Activated CD8-positive, alpha-beta T cell treated with anti-CD3 and anti-CD28 coated beads for 36 hours (primary cell): ENCODE measurements around the gene COPZ1. TPM values are rescaled to one million over a fixed set of nuclear protein-coding genes. Genes with fewer than 3 reads are reported as not detected.

ENCODE experiments used
- ATAC-seq: fragments of 200-7000 bp; cut with Tn5 transposase; one replicate; pipeline ENCODE4 v1.10.0; 2021; ENCODE audit warnings: mild to moderate bottlenecking, moderate library complexity
- CTCF ChIA-PET: fragments of 350-600 bp; sonication (Branson Sonifier 250); formaldehyde crosslinking; loops from one replicate; lab custom pipeline; 2021; ENCODE audit warnings: antibody characterized with exemption; lab: Charles Lee
- POLR2A ChIA-PET: fragments of 350-600 bp; sonication (Branson Sonifier 250); formaldehyde crosslinking; loops from one replicate; lab custom pipeline; 2021; ENCODE audit warnings: antibody characterized with exemption; lab: Charles Lee
- DNase-seq: peaks from one replicate; pipeline ENCODE4 v3.0.0-alpha.2; 2020
- H3K27ac Mint-ChIP-seq: one replicate; pipeline ENCODE4 v1.8.0; 2021; ENCODE audit warnings: mild to moderate bottlenecking, mixed read lengths
- H3K27me3 Mint-ChIP-seq: one replicate; pipeline ENCODE4 v1.8.0; 2021; ENCODE audit warnings: mixed read lengths
- H3K36me3 Mint-ChIP-seq: one replicate; pipeline ENCODE4 v1.8.0; 2021; ENCODE audit warnings: low read depth, mixed read lengths
- H3K4me1 Mint-ChIP-seq: one replicate; pipeline ENCODE4 v1.8.0; 2021; ENCODE audit warnings: low read depth, mixed read lengths
- H3K4me3 Mint-ChIP-seq: one replicate; pipeline ENCODE4 v1.8.0; 2021; ENCODE audit warnings: mild to moderate bottlenecking, moderate library complexity, mixed read lengths
- H3K9me3 Mint-ChIP-seq: one replicate; pipeline ENCODE4 v1.8.0; 2021; ENCODE audit warnings: mixed read lengths
- CTCF ChIP-seq: fragments of 200-600 bp; IDR thresholded peaks from one replicate; pipeline ENCODE4 v1.8.0; 2022; ENCODE audit warnings: antibody characterized with exemption, mild to moderate bottlenecking
- intact Hi-C: fragments of 100-400 bp; cut with micrococcal nuclease; formaldehyde crosslinking; loops from one replicate; pipeline ENCODE4 v1.10.0; 2022
- total RNA-seq, 2 experiments: library from RNA; stranded (reverse); gene quantifications; one replicate each; pipeline ENCODE4 v1.2.3, GENCODE V29; 2021

Gene COPZ1
- total RNA-seq, 2 experiments from 2014 or later: 75.8 to 78.4 TPM

DNA sequence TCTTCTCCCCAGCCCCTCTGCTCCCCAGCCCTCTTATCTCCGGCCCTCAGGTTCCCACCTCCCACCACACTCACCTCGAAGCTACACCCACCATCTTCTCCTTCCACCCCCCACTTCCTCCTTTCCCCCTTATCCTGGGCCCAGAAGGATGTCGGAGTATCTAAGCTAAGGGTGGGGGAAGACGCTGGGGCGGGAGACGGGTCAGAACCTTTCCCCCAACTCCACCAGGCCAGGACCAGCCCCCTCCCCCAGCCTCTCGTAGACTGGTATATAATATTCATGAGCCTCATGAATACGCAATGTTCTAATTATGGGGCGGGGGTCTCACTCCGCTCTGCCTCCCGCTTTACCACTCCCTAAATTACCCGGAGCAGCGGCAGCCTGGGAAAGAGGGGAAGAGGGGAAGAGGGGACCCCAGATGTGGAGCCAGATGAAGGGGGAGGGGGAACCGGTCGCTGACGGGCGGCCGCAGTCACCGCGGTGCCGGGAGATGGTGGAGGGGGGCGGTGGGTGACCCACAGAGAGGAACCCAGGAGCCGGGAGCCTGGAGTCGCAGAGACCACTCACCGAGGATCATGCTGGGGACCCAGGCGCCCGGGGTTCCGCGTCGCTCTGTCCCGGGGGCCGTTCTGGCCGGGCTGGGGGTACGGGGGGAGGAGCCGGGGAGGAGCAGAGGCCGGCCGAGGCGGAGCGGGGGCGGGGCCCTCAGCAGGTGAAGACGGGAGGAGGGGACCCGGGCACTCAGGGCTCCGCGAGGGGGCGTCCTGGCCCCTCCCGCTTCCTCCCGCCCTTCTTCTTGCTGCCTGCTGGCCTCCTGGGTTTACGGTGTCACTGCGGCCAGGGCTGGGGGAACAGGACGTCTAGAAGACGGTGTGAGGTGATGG is 66.0 kb downstream of the COPZ1 start:
- Mint-ChIP-seq H3K9me3 (no peaks in the 10 kb centered on the region), H3K4me1 (peaks cover 27% of the 10 kb centered on the region), H3K27ac (no peak overlapping the region), H3K4me3 (peak overlapping the region; percentile 58), H3K27me3 (no peaks in the 10 kb centered on the region), H3K36me3 (peaks cover 2% of the 10 kb centered on the region)
- ChIA-PET CTCF (interaction anchor here (0.6 to 2.9 kb wide), 10 partner anchors 9 to 446 kb away, joined by 3 to 19 read pairs (median 4); no protein-coding TSS in a partner anchor), POLR2A (interaction anchor here (0.9 to 1.2 kb wide), 3 partner anchors 9 to 104 kb away, joined by 3 to 7 read pairs (median 4); no protein-coding TSS in a partner anchor)
- peak; percentile 91 for ATAC-seq
- no peak for TF ChIP-seq CTCF
- DNase-seq: peak; percentile 84
- intact Hi-C loops: no loop called here

DNA sequence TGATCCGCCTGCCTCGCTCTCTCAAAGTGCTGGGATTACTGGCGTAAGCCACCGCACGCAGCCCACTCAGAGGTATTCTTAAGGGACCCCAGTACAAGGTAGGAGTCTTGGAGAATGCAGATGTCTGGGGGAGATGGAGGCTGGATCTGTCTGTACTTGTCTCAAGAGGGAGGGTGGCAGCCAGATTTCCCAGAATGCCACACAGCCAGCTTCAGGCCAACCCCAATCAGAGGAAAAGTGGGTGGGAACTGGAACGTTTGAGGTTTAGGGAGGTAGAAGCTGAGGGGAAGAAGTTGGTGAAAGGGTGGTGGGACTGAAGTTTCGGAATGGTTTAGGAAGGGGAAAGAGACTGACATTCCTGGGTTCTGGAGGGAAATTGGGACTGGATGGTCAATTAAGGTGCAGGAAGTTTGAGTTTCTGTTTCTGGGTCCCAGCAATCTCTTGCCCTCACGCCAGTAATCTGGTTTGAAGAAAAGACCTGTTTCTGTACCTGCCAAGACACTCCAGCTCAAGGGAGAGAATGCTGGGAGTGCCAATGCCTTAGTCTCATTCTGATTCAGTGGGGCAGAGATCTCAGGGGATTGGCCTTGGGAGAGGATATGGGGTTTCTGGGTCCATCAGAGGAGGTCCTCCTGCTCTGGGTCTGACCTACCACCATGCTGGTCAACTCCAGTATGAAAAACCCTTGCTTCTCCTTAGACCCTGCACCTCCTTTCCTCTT is 67.7 kb downstream of the COPZ1 start:
- Mint-ChIP-seq H3K27me3 (no peaks in the 10 kb centered on the region), H3K9me3 (no peaks in the 10 kb centered on the region), H3K27ac (no peak overlapping the region), H3K36me3 (peaks cover 10% of the 10 kb centered on the region), H3K4me3 (no peak overlapping the region), H3K4me1 (peaks cover 24% of the 10 kb centered on the region)
- TF ChIP-seq CTCF: no peak
- intact Hi-C loops: no loop called here
- ATAC-seq (no peak), DNase-seq (no peak)
- CTCF ChIA-PET: interaction anchor here (0.7 to 2.9 kb wide), 14 partner anchors 7 to 141 kb away, joined by 3 to 24 read pairs (median 4); partner anchors contain the start of genes COPZ1 and ZNF385A
- POLR2A ChIA-PET: interaction anchor here (0.9 to 1.8 kb wide), 4 partner anchors 46 to 106 kb away, joined by 3 to 6 read pairs (median 4); no protein-coding TSS in a partner anchor

- ChIA-PET CTCF (interaction anchor here (0.6 to 2.9 kb wide), 19 partner anchors 9 to 142 kb away, joined by 3 to 24 read pairs (median 3); partner anchors contain the start of genes COPZ1 and ZNF385A), POLR2A (interaction anchor here (0.6 to 1.8 kb wide), 3 partner anchors 47 to 105 kb away, joined by 3 to 6 read pairs (median 4); no protein-coding TSS in a partner anchor)
- Mint-ChIP-seq H3K4me1 (peaks cover 24% of the 10 kb centered on the region), H3K4me3 (no peak overlapping the region), H3K36me3 (peaks cover 16% of the 10 kb centered on the region), H3K9me3 (no peaks in the 10 kb centered on the region), H3K27me3 (no peaks in the 10 kb centered on the region), H3K27ac (no peak overlapping the region)
- no peak for TF ChIP-seq CTCF
- intact Hi-C loops: no loop called here
- ATAC-seq (no peak), DNase-seq (no peak)
Observed at GRCh38 chr12:54393207-54393609, 68.3 kb downstream of the COPZ1 start.

DNA sequence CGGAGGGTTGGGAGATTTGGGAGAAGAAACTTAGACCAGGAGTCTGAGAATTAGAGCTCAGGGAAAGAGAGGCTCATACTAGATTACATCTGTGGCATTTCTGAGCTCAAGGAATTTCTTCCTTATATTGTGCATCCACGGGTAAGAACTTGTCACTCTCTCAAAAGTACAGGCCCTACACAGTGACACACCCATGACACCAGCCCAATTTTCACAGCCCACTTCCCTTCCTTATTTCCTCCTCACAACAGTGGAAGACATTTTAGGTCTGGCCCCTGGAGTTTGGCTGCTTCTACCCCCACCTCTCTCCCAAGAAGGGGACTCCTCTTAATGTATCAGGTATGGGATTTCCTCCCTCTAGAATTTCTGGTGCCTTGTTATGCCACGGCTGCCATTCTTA is 68.8 kb downstream of the COPZ1 start:
- Mint-ChIP-seq H3K4me1 (peaks cover 24% of the 10 kb centered on the region), H3K9me3 (no peaks in the 10 kb centered on the region), H3K36me3 (peaks cover 20% of the 10 kb centered on the region), H3K4me3 (no peak overlapping the region), H3K27ac (no peak overlapping the region), H3K27me3 (no peaks in the 10 kb centered on the region)
- intact Hi-C loops: no loop called here
- ATAC-seq: no peak
- ChIA-PET CTCF (interaction anchor here (0.6 to 2.9 kb wide), 17 partner anchors 10 to 142 kb away, joined by 3 to 24 read pairs (median 4); partner anchors contain the start of genes COPZ1 and ZNF385A), POLR2A (interaction anchor here (0.6 to 1.8 kb wide), 3 partner anchors 46 to 105 kb away, joined by 3 to 6 read pairs (median 4); no protein-coding TSS in a partner anchor)
- no peak for DNase-seq
- TF ChIP-seq CTCF: no peak
